Endodermal cell (in vitro differentiated cells): ENCODE measurements around the gene MGAT5B. TPM values are rescaled to one million over a fixed set of nuclear protein-coding genes. Genes with fewer than 3 reads are reported as not detected.

Experiments
- DNase-seq: peaks from one replicate; pipeline ENCODE4 v3.0.0-alpha.2; 2017
- H3K27ac ChIP-seq: 2 replicates; pipeline ENCODE4 v1.5.1; 2013; ENCODE audit warnings: mild to moderate bottlenecking, low read depth, low read length, moderate library complexity
- H3K27me3 ChIP-seq: 2 replicates; pipeline ENCODE4 v1.6.1; 2013; ENCODE audit warnings: mild to moderate bottlenecking, low read length, moderate library complexity; ENCODE audit not compliant: insufficient read depth, control insufficient read depth, poor library complexity, severe bottlenecking
- H3K36me3 ChIP-seq: 2 replicates; pipeline ENCODE4 v1.7.0; 2013; ENCODE audit warnings: mild to moderate bottlenecking, low read length, moderate library complexity; ENCODE audit not compliant: control insufficient read depth, insufficient read depth
- H3K4me1 ChIP-seq: one replicate; pipeline ENCODE4 v1.7.0; 2013; ENCODE audit warnings: low read length; ENCODE audit not compliant: control insufficient read depth, insufficient read depth
- H3K4me3 ChIP-seq: 2 replicates; pipeline ENCODE4 v1.5.1; 2013; ENCODE audit warnings: mild to moderate bottlenecking, low read length, moderate library complexity
- H3K9ac ChIP-seq: 2 replicates; pipeline ENCODE4 v1.6.1; 2013; ENCODE audit warnings: mild to moderate bottlenecking, low read length, moderate library complexity; ENCODE audit not compliant: poor library complexity, severe bottlenecking; ENCODE audit errors: extremely low read depth
- H3K9me3 ChIP-seq: 2 replicates; pipeline ENCODE4 v1.6.1; 2013; ENCODE audit warnings: mild to moderate bottlenecking, low read length, moderate library complexity; ENCODE audit not compliant: control insufficient read depth
- H3K27ac Mint-ChIP-seq: 2 replicates; pipeline ENCODE4 v1.8.0; 2020; ENCODE audit warnings: mixed read lengths
- H3K27me3 Mint-ChIP-seq: 2 replicates; pipeline ENCODE4 v1.8.0; 2021; ENCODE audit warnings: mild to moderate bottlenecking, mixed read lengths; ENCODE audit not compliant: insufficient read depth
- H3K36me3 Mint-ChIP-seq: 2 replicates; pipeline ENCODE4 v1.8.0; 2020; ENCODE audit warnings: low read depth, mixed read lengths
- H3K4me1 Mint-ChIP-seq: 2 replicates; pipeline ENCODE4 v1.8.0; 2020; ENCODE audit warnings: mixed read lengths
- H3K4me3 Mint-ChIP-seq: 2 replicates; pipeline ENCODE4 v1.8.0; 2020; ENCODE audit warnings: mild to moderate bottlenecking, moderate library complexity, mixed read lengths
- H3K9me3 Mint-ChIP-seq: 2 replicates; pipeline ENCODE4 v1.8.0; 2020; ENCODE audit warnings: mild to moderate bottlenecking, mixed read lengths
- WGBS, 2 experiments: methylation state at CpG; one replicate each; pipeline versions ENCODE4 v1.1.5 to v1.1.7; 2013; ENCODE audit warnings: missing lambda C conversion rate in 2 of 2, mixed read lengths in 1 of 2; ENCODE audit not compliant: insufficient coverage in 1 of 2, insufficient read length in 1 of 2; 5-methylcytosine and 5-hydroxymethylcytosine counted together
- total RNA-seq, 2 donors: library from RNA; stranded (reverse); fragmentation: NEBNext Ultra II Directional in 1 of 2; extraction: Animal tissue kit (Norgen Biotek cat#: 25700) in 1 of 2; gene quantifications; 2 replicates in 1 of 2; 3 replicates in 1 of 2; pipeline ENCODE4 v1.2.1, GENCODE V29; 2021
- TF ChIP-seq, protein P1 (sequence below): fragments of 200-600 bp; sonication (generic); conservative IDR thresholded peaks from 2 replicates; pipeline ENCODE4 v1.5.0; 2021; ENCODE audit warnings: antibody characterized with exemption, mild to moderate bottlenecking

The MGAT5B gene
- total RNA-seq, 2 donors from 2014 or later = 2.9 to 3.3 TPM

DNA sequence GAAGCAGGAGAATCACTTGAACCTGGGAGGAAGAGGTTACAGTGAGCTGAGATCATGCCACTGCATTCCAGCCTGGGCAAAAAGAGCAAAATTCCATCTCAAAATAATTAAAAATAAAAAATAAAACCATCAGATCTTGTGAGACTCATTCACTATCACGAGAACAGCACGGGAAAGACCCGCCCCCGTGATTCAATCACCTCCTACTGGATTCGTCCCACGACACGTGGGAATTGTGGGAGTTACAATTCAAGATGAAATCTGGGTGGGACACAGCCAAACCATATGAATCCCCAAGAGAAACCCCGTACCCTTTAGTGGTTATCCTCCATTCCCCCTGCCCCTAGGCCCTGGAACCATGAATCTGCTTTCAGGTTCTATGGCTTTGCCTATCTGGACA lies 15.4 kb upstream of the MGAT5B start:
- WGBS, 2 experiments = 89 to 99% methylated on average over 8 of the region's 8 CpGs
- no peaks in the 10 kb centered on the region for H3K36me3 Mint-ChIP-seq
- no peak for DNase-seq

DNA sequence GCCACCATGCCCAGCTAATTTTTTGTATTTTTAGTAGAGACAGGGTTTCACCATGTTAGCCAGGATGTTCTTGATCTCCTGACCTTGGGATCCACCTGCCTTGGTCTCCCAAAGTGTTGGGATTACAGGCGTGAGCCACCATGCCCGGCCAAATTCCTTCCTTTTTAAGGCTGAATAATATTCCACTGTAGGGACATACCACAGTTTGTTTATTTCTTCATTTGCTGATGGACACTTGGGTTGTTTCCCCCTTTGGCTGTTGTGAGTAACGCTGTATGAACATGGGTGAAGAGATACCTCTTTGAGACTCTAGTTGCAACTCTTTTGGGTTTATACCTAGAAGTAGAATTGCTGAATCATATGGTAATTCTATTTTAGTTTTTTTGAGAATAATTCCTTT lies 13.1 kb upstream of the MGAT5B start:
- H3K27me3 Mint-ChIP-seq = peaks cover 5% of the 10 kb centered on the region
- H3K4me1 Mint-ChIP-seq = no peaks in the 10 kb centered on the region
- no peaks in the 10 kb centered on the region for H3K36me3 ChIP-seq
- peaks cover 3% of the 10 kb centered on the region for H3K9me3 Mint-ChIP-seq
- TF ChIP-seq, protein P1, sequence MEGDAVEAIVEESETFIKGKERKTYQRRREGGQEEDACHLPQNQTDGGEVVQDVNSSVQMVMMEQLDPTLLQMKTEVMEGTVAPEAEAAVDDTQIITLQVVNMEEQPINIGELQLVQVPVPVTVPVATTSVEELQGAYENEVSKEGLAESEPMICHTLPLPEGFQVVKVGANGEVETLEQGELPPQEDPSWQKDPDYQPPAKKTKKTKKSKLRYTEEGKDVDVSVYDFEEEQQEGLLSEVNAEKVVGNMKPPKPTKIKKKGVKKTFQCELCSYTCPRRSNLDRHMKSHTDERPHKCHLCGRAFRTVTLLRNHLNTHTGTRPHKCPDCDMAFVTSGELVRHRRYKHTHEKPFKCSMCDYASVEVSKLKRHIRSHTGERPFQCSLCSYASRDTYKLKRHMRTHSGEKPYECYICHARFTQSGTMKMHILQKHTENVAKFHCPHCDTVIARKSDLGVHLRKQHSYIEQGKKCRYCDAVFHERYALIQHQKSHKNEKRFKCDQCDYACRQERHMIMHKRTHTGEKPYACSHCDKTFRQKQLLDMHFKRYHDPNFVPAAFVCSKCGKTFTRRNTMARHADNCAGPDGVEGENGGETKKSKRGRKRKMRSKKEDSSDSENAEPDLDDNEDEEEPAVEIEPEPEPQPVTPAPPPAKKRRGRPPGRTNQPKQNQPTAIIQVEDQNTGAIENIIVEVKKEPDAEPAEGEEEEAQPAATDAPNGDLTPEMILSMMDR = no peak
- no peaks in the 10 kb centered on the region for H3K9me3 ChIP-seq
- no peak overlapping the region for H3K27ac Mint-ChIP-seq
- no peak for DNase-seq
- H3K9ac ChIP-seq = no peak overlapping the region
- H3K27ac ChIP-seq = no peak overlapping the region
- H3K4me3 ChIP-seq = no peak overlapping the region
- no peaks in the 10 kb centered on the region for H3K27me3 ChIP-seq
- no peak overlapping the region for H3K4me3 Mint-ChIP-seq
- no peaks in the 10 kb centered on the region for H3K4me1 ChIP-seq
- no peaks in the 10 kb centered on the region for H3K36me3 Mint-ChIP-seq
- 92 to 95% methylated on average over 2 to 3 of the region's 3 CpGs for WGBS, 2 experiments

More for the DNA sequence above, 15.4 kb upstream of the MGAT5B start:
- Histone ChIP-seq H3K36me3 (no peaks in the 10 kb centered on the region), H3K9ac (no peak overlapping the region), H3K9me3 (no peaks in the 10 kb centered on the region), H3K27me3 (no peaks in the 10 kb centered on the region), H3K4me3 (no peak overlapping the region), H3K4me1 (no peaks in the 10 kb centered on the region), H3K27ac (no peak overlapping the region)
- TF ChIP-seq, protein P1 = no peak
- no peaks in the 10 kb centered on the region for H3K4me1 Mint-ChIP-seq
- no peak overlapping the region for H3K27ac Mint-ChIP-seq
- peaks cover 2% of the 10 kb centered on the region for H3K27me3 Mint-ChIP-seq
- no peak overlapping the region for H3K4me3 Mint-ChIP-seq
- H3K9me3 Mint-ChIP-seq = no peaks in the 10 kb centered on the region

DNA sequence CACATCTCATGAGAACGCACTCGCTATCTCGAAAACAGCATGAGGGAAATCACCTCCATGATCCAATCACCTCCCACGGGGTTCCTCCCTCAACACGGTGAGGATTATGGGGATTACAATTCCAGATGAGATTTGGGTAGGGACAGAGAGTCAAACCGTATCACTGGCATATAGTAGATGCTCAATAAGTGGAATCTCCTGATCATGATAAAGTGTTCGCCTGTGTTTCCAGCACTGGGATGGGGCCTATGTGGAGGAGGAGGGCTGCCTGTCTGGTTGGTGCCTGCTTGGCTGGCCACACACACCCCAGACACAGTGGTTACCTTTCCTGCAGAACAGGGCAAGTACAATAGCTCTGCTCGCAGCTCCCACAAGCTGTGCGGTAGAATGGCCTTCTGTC lies 6.1 kb upstream of the MGAT5B start:
- TF ChIP-seq, protein P1 = no peak

More for the DNA sequence above, 6.1 kb upstream of the MGAT5B start:
- Mint-ChIP-seq H3K4me3 (no peak overlapping the region), H3K27me3 (peaks cover 15% of the 10 kb centered on the region), H3K36me3 (no peaks in the 10 kb centered on the region), H3K9me3 (peaks cover 6% of the 10 kb centered on the region), H3K27ac (no peak overlapping the region), H3K4me1 (peaks cover 1% of the 10 kb centered on the region)
- Histone ChIP-seq H3K9me3 (no peaks in the 10 kb centered on the region), H3K4me1 (no peaks in the 10 kb centered on the region), H3K4me3 (no peak overlapping the region), H3K9ac (no peak overlapping the region), H3K27ac (no peak overlapping the region), H3K27me3 (peaks cover 12% of the 10 kb centered on the region), H3K36me3 (no peaks in the 10 kb centered on the region)
- no peak for DNase-seq
- 88 to 94% methylated on average over 7 to 8 of the region's 9 CpGs for WGBS, 2 experiments
